DMS114 treated with DMSO at 0.1 percent for 48 hours (cell line): Measurements from ENCODE around the gene ELANE.

Source experiments
- DNase-seq: peaks from one replicate; lab custom pipeline; 2025; ENCODE audit not compliant: unreplicated experiment; lab: John Stamatoyannopoulos, UW

ELANE gene

GRCh38 chr19:892894-893689, 41.0 kb downstream of the ELANE start, which contains the start of the genes MED16 and RNU6-9:
Gene MED16 (minus strand): TSS chr19:893187. CDS start chr19:891131, 2,056 bp downstream.
Gene RNU6-9 (plus strand): TSS chr19:893484.
- peak; percentile 72 for DNase-seq

- no peak for DNase-seq
Measured at GRCh38 chr19:896434-896833, 44.3 kb downstream of the ELANE start.

- no peak for DNase-seq
Measured at GRCh38 chr19:896999-897398, 44.9 kb downstream of the ELANE start.

GRCh38 chr19:897442-898039, 45.4 kb downstream of the ELANE start:
- DNase-seq = no peak

GRCh38 chr19:898663-899062, 46.6 kb downstream of the ELANE start:
- DNase-seq = no peak

- no peak for DNase-seq
Measured at GRCh38 chr19:899336-900042, 47.4 kb downstream of the ELANE start.

- DNase-seq = no peak
Measured at GRCh38 chr19:900043-900301, 47.9 kb downstream of the ELANE start.

- DNase-seq = no peak
Measured at GRCh38 chr19:900302-901111, 48.4 kb downstream of the ELANE start.

- DNase-seq = no peak
Measured at GRCh38 chr19:901216-902092, 49.4 kb downstream of the ELANE start.

- DNase-seq = no peak
Measured at GRCh38 chr19:902093-902370, 49.9 kb downstream of the ELANE start.

GRCh38 chr19:902446-903226, 50.5 kb downstream of the ELANE start:
- no peak for DNase-seq

- no peak for DNase-seq
Measured at GRCh38 chr19:903266-903797, 51.2 kb downstream of the ELANE start.

- DNase-seq = no peak
Measured at GRCh38 chr19:904545-904944, 52.4 kb downstream of the ELANE start.
